GM19099 (cell line): Measurements from ENCODE around the gene WWOX.

ENCODE experiments used
- POLR2A ChIP-seq: IDR thresholded peaks from 3 replicates; pipeline ENCODE4 v1.6.1; 2011; ENCODE audit warnings: low read depth; ENCODE audit not compliant: insufficient read length; ENCODE audit errors: extremely low read depth

The WWOX gene

GRCh38 chr16:78551487-78552085, 452.1 kb downstream of the WWOX start:
- no peak for TF ChIP-seq POLR2A

GRCh38 chr16:78552106-78552675, 452.7 kb downstream of the WWOX start:
- TF ChIP-seq POLR2A = no peak

GRCh38 chr16:78552716-78553115, 453.3 kb downstream of the WWOX start:
- TF ChIP-seq POLR2A = no peak

- TF ChIP-seq POLR2A = no peak
Observed at GRCh38 chr16:78553268-78554039, 454.0 kb downstream of the WWOX start.

- no peak for TF ChIP-seq POLR2A
Observed at GRCh38 chr16:78556421-78556820, 457.0 kb downstream of the WWOX start.

GRCh38 chr16:78560997-78561396, 461.5 kb downstream of the WWOX start:
- no peak for TF ChIP-seq POLR2A

GRCh38 chr16:78562111-78562510, 462.7 kb downstream of the WWOX start:
- no peak for TF ChIP-seq POLR2A

GRCh38 chr16:78562650-78563049, 463.2 kb downstream of the WWOX start:
- no peak for TF ChIP-seq POLR2A

GRCh38 chr16:78563905-78564304, 464.5 kb downstream of the WWOX start:
- TF ChIP-seq POLR2A = no peak

GRCh38 chr16:78566397-78567073, 467.1 kb downstream of the WWOX start:
- TF ChIP-seq POLR2A = no peak

- no peak for TF ChIP-seq POLR2A
Observed at GRCh38 chr16:78570399-78571141, 471.1 kb downstream of the WWOX start.

GRCh38 chr16:78571434-78571833, 472.0 kb downstream of the WWOX start:
- no peak for TF ChIP-seq POLR2A

- no peak for TF ChIP-seq POLR2A
Observed at GRCh38 chr16:78571898-78572358, 472.5 kb downstream of the WWOX start.

- TF ChIP-seq POLR2A = no peak
Observed at GRCh38 chr16:78574571-78574970, 475.1 kb downstream of the WWOX start.

- no peak for TF ChIP-seq POLR2A
Observed at GRCh38 chr16:78576941-78577340, 477.5 kb downstream of the WWOX start.
